Measurements from ENCODE around the gene PYGO1. TPM values are rescaled to one million over a fixed set of nuclear protein-coding genes. Genes with fewer than 3 reads are reported as not detected.

PYGO1 gene
- total RNA-seq, 1 experiment from 2014 or later, result 0.83 TPM

DNA sequence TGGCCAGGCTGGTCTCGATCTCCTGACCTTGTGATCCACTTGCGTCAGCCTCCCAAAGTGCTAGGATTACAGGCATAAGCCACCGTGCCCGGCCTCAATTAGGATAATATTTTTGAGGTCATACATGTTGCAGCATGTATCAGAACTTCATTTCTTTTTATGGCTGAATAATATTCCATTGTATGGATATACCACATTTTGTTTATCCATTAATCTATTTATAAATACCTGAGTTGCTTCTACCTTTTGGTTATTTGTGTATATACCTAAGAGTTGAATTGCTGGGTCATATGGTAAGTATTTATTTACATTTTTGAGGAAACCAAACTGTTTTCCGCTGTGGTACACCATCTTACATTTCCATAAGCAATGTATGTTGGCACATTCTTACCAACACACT is 18.1 kb upstream of the PYGO1 start:
- no peak overlapping the region for H3K23ac ChIP-seq (ENCODE audit: insufficient read length, low read depth, low read length)
- no peaks in the 10 kb centered on the region for H3K79me1 ChIP-seq (ENCODE audit: insufficient read depth, low read depth, low read length, poor library complexity, severe bottlenecking)
- no peak overlapping the region for H4K5ac ChIP-seq (ENCODE audit: insufficient read length, low read depth, low read length)
- H3K18ac ChIP-seq (ENCODE audit: insufficient read length, low read depth, low read length), result no peak overlapping the region
- Mint-ChIP-seq H3K9me3 (peaks cover 12 to 18% of the 10 kb centered on the region in 2 experiments), H3K27ac (no peak overlapping the region), H3K36me3 (ENCODE audit: insufficient read depth in 1 of 3, low read depth in 3 of 3) (peaks cover 0 to 8% (median 3%) of the 10 kb centered on the region in 3 experiments; a peak in 3 of 7 replicates), H3K4me1 (no peaks in the 10 kb centered on the region), H3K4me3 (no peak overlapping the region), H3K27me3 (ENCODE audit: low read depth) (no peaks in the 10 kb centered on the region; the same call in 1 of the 2 replicates)
- no peak overlapping the region for H3K56ac ChIP-seq (ENCODE audit: insufficient read length, low read depth, low read length)
- H2BK20ac ChIP-seq (ENCODE audit: low read depth, low read length, poor library complexity, severe bottlenecking), result no peak overlapping the region
- WGBS (ENCODE audit: extremely low coverage, insufficient read length, low lambda C conversion rate), result no CpG with 5 or more reads among the region's 5 CpGs
- no peak overlapping the region for H4K91ac ChIP-seq (ENCODE audit: insufficient read length, low read depth, low read length)
- H3K9ac ChIP-seq (ENCODE audit: extremely low read depth, insufficient read length, low read length), result no peak overlapping the region
- TF ChIP-seq, protein P1, sequence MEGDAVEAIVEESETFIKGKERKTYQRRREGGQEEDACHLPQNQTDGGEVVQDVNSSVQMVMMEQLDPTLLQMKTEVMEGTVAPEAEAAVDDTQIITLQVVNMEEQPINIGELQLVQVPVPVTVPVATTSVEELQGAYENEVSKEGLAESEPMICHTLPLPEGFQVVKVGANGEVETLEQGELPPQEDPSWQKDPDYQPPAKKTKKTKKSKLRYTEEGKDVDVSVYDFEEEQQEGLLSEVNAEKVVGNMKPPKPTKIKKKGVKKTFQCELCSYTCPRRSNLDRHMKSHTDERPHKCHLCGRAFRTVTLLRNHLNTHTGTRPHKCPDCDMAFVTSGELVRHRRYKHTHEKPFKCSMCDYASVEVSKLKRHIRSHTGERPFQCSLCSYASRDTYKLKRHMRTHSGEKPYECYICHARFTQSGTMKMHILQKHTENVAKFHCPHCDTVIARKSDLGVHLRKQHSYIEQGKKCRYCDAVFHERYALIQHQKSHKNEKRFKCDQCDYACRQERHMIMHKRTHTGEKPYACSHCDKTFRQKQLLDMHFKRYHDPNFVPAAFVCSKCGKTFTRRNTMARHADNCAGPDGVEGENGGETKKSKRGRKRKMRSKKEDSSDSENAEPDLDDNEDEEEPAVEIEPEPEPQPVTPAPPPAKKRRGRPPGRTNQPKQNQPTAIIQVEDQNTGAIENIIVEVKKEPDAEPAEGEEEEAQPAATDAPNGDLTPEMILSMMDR (conservative IDR thresholded peaks at IDR 0.05), result no peak
- no peak overlapping the region for H3T11ph ChIP-seq (ENCODE audit: low read length)
- no peak overlapping the region for H2BK15ac ChIP-seq (ENCODE audit: low read depth, low read length)
- no peaks in the 10 kb centered on the region for H4K20me1 ChIP-seq (ENCODE audit: control insufficient read depth, insufficient read depth, insufficient read length)
- H4K8ac ChIP-seq (replicated peaks; ENCODE audit: insufficient read length, low read depth, low read length), result no peak overlapping the region
- no peak overlapping the region for H3K27ac ChIP-seq (ENCODE audit: insufficient read length, low read depth, low read length)
- H3K23me2 ChIP-seq (ENCODE audit: insufficient read length, low read depth, low read length, poor library complexity, severe bottlenecking), result no peaks in the 10 kb centered on the region
- H3K79me2 ChIP-seq (ENCODE audit: insufficient read depth, low read length), result no peaks in the 10 kb centered on the region
- H3K14ac ChIP-seq (ENCODE audit: insufficient read depth, low read length), result no peak overlapping the region
- no peak for DNase-seq
- no peak overlapping the region for H2BK12ac ChIP-seq (ENCODE audit: insufficient read length, low read depth, low read length)
- H2BK120ac ChIP-seq (ENCODE audit: low read depth, low read length, poor library complexity, severe bottlenecking), result no peak overlapping the region
- no peak overlapping the region for H2BK5ac ChIP-seq (ENCODE audit: insufficient read length, low read length)
- no peaks in the 10 kb centered on the region for H3K4me1 ChIP-seq (ENCODE audit: insufficient read depth, low read length)
- H3K4me2 ChIP-seq (ENCODE audit: insufficient read depth, insufficient read length, low read length), result no peak overlapping the region
- H2AK5ac ChIP-seq (ENCODE audit: insufficient read length, low read length), result no peak overlapping the region
- no peaks in the 10 kb centered on the region for H3K27me3 ChIP-seq (ENCODE audit: insufficient read depth, low read length)
- H3K4ac ChIP-seq (ENCODE audit: low read depth, low read length), result no peak overlapping the region
- H3K9me3 ChIP-seq (ENCODE audit: control insufficient read depth, low read depth, low read length), result no peaks in the 10 kb centered on the region
- H2AFZ ChIP-seq (ENCODE audit: low read length), result no peak overlapping the region
